IPS DF 6.9 (cell line): ENCODE results near the gene CCDC141.

Experiments
- DNase-seq: peaks from one replicate; pipeline ENCODE4 v3.0.0-alpha.2; 2013; ENCODE audit warnings: low read depth, low spot score
- H3K27ac ChIP-seq: one replicate; pipeline ENCODE4 v1.5.1; 2013; ENCODE audit warnings: low read length, control low read depth
- H3K27me3 ChIP-seq: 2 replicates; pipeline ENCODE4 v1.6.1; 2013; ENCODE audit warnings: mild to moderate bottlenecking, low read length; ENCODE audit not compliant: control insufficient read depth, insufficient read depth
- H3K36me3 ChIP-seq: 2 replicates; pipeline ENCODE4 v1.6.1; 2013; ENCODE audit warnings: low read length; ENCODE audit not compliant: control insufficient read depth, insufficient read depth
- H3K4me1 ChIP-seq: 2 replicates; pipeline ENCODE4 v1.6.1; 2013; ENCODE audit warnings: low read length; ENCODE audit not compliant: control insufficient read depth, insufficient read depth
- H3K4me3 ChIP-seq: 2 replicates; pipeline ENCODE4 v1.5.1; 2013; ENCODE audit warnings: mild to moderate bottlenecking, low read length
- H3K9me3 ChIP-seq: 2 replicates; pipeline ENCODE4 v1.6.1; 2013; ENCODE audit warnings: low read length, inconsistent platforms; ENCODE audit not compliant: control insufficient read depth, insufficient read depth
- WGBS: extraction: QIAGEN DNeasy Blood & Tissue Kit; methylation state at CpG from one replicate; pipeline ENCODE4 v1.1.7; 2013; ENCODE audit warnings: mixed read lengths, missing lambda C conversion rate; ENCODE audit not compliant: insufficient read length, insufficient coverage; 5-methylcytosine and 5-hydroxymethylcytosine counted together

CCDC141 gene

DNA sequence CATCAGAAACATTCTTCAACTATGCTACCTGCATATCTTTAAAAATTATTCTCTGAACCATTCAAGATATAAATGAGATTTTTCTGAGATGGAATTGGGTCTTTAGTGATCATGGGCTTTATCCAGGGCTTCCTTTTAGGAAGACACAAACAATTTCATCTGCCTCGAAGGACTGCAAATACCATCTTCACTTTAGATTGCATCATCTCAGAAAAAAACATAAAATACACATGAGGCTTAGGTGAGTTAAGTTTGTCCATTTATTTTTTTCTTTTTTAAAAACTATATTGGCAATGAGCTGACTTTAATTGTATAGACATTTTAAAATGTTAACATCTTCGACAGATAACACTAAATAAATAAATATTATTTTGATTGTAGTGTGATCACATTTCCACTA lies 262.8 kb downstream of the CCDC141 start:
- no peaks in the 10 kb centered on the region for H3K36me3 ChIP-seq
- no peaks in the 10 kb centered on the region for H3K4me1 ChIP-seq
- H3K9me3 ChIP-seq = no peaks in the 10 kb centered on the region
- no peaks in the 10 kb centered on the region for H3K27me3 ChIP-seq
- WGBS = no CpG with 5 or more reads among the region's 2 CpGs
- DNase-seq = no peak
- H3K27ac ChIP-seq = no peak overlapping the region
- no peak overlapping the region for H3K4me3 ChIP-seq

DNA sequence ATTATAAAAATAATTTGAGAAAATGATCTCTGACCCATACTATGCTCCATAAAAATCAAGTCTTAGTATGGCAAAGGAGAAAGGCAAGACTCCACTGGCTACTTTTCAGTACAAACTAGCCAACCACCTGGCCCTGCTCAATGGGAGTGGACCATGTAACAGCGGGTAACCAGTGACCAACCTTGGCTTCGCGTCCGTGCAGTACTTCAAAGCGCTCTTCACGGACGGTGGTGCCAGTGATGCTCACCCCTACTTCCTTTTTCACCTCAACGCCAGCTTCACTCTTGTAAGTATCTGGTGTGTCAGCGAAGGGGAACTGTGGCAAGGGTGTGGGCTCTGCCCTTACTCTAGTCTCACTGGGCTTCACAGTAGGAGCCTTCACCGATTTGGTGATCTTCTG lies 266.0 kb downstream of the CCDC141 start:
- H3K36me3 ChIP-seq = no peaks in the 10 kb centered on the region
- H3K4me1 ChIP-seq = no peaks in the 10 kb centered on the region
- WGBS = no CpG with 5 or more reads among the region's 10 CpGs
- no peak overlapping the region for H3K4me3 ChIP-seq
- no peaks in the 10 kb centered on the region for H3K27me3 ChIP-seq
- no peaks in the 10 kb centered on the region for H3K9me3 ChIP-seq
- no peak overlapping the region for H3K27ac ChIP-seq
- DNase-seq = no peak

DNA sequence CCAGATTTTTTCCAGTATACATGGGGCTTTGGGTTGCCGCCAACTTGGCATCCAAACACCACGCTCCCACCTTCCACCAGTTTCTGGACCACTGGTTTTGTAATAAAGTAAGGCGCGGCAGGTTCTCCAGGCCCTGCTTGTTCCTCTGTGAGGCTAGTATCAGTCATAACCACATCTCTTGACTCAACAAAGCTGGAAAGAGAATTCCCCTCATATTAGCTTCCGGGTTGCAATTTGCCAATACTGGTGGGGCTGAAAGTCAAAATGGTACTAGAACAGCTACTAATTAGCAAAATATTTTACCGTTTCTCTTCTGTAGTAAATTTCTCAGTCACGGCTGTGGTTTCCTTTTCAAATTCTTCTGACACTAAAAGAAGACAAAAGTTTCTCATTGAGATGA lies 267.7 kb downstream of the CCDC141 start:
- WGBS = no CpG with 5 or more reads among the region's 7 CpGs
- no peaks in the 10 kb centered on the region for H3K27me3 ChIP-seq
- no peak for DNase-seq
- no peaks in the 10 kb centered on the region for H3K4me1 ChIP-seq
- no peak overlapping the region for H3K27ac ChIP-seq
- no peak overlapping the region for H3K4me3 ChIP-seq
- no peaks in the 10 kb centered on the region for H3K9me3 ChIP-seq
- no peaks in the 10 kb centered on the region for H3K36me3 ChIP-seq
